SK-N-DZ (cell line): ENCODE results near the gene SPOCK1.

ENCODE experiments used
- DNase-seq: peaks from one replicate; pipeline ENCODE4 v3.0.0-alpha.2; 2015; ENCODE audit warnings: low spot score

SPOCK1 gene

GRCh38 chr5:137492331-137492730, 6.8 kb downstream of the SPOCK1 start:
- DNase-seq: no peak

GRCh38 chr5:137491121-137491520, 8.0 kb downstream of the SPOCK1 start:
- no peak for DNase-seq

- DNase-seq: no peak
Measured at GRCh38 chr5:137490591-137490990, 8.5 kb downstream of the SPOCK1 start.

- no peak for DNase-seq
Measured at GRCh38 chr5:137488974-137489373, 10.2 kb downstream of the SPOCK1 start.

GRCh38 chr5:137488516-137488915, 10.6 kb downstream of the SPOCK1 start:
- no peak for DNase-seq

- no peak for DNase-seq
Measured at GRCh38 chr5:137487600-137487999, 11.5 kb downstream of the SPOCK1 start.

GRCh38 chr5:137486707-137487106, 12.4 kb downstream of the SPOCK1 start:
- no peak for DNase-seq

GRCh38 chr5:137481596-137481995, 17.5 kb downstream of the SPOCK1 start:
- no peak for DNase-seq

- DNase-seq: no peak
Measured at GRCh38 chr5:137478043-137478442, 21.1 kb downstream of the SPOCK1 start.

GRCh38 chr5:137470921-137471220, 28.3 kb downstream of the SPOCK1 start:
- no peak for DNase-seq

- DNase-seq: no peak
Measured at GRCh38 chr5:137470111-137470920, 28.8 kb downstream of the SPOCK1 start.

GRCh38 chr5:137466889-137467288, 32.2 kb downstream of the SPOCK1 start:
- DNase-seq: no peak

GRCh38 chr5:137465930-137466329, 33.2 kb downstream of the SPOCK1 start:
- no peak for DNase-seq

GRCh38 chr5:137462816-137463520, 36.2 kb downstream of the SPOCK1 start:
- DNase-seq: no peak

- DNase-seq: no peak
Measured at GRCh38 chr5:137462265-137462590, 36.9 kb downstream of the SPOCK1 start.

GRCh38 chr5:137461391-137462264, 37.5 kb downstream of the SPOCK1 start:
- peak; percentile 18 for DNase-seq

GRCh38 chr5:137454671-137455070, 44.5 kb downstream of the SPOCK1 start:
- no peak for DNase-seq

GRCh38 chr5:137453483-137454080, 45.5 kb downstream of the SPOCK1 start:
- no peak for DNase-seq

- no peak for DNase-seq
Measured at GRCh38 chr5:137450759-137451158, 48.4 kb downstream of the SPOCK1 start.

- DNase-seq: no peak
Measured at GRCh38 chr5:137448868-137449267, 50.3 kb downstream of the SPOCK1 start.

GRCh38 chr5:137446615-137447014, 52.5 kb downstream of the SPOCK1 start:
- no peak for DNase-seq

- DNase-seq: no peak
Measured at GRCh38 chr5:137446151-137446550, 53.0 kb downstream of the SPOCK1 start.
